ENCODE measurements around the gene KCNMA1.

Gene KCNMA1

GRCh38 chr10:77252380-77253146 is 385.0 kb downstream of the KCNMA1 start:
- Histone ChIP-seq H3K27ac (ENCODE audit: low read depth, low read length) (no peak overlapping the region), H3K9ac (ENCODE audit: low read length) (no peak overlapping the region), H3K27me3 (ENCODE audit: insufficient read depth, low read length, poor library complexity) (no peaks in the 10 kb centered on the region), H3K4me2 (ENCODE audit: low read length) (no peak overlapping the region), H2BK15ac (replicated peaks; ENCODE audit: low read depth) (no peak overlapping the region), H3K56ac (ENCODE audit: low read length) (no peak overlapping the region), H3K36me3 (ENCODE audit: control insufficient read depth, insufficient read depth, low read length) (no peaks in the 10 kb centered on the region), H2AK5ac (ENCODE audit: low read length) (no peak overlapping the region), H3K79me2 (ENCODE audit: control insufficient read depth, insufficient read depth, low read length) (no peaks in the 10 kb centered on the region), H3K4me1 (ENCODE audit: control insufficient read depth, low read depth, low read length) (peaks cover 7% of the 10 kb centered on the region), H4K8ac (ENCODE audit: low read depth, low read length) (no peak overlapping the region), H3K79me1 (ENCODE audit: low read length) (no peaks in the 10 kb centered on the region), H3K18ac (ENCODE audit: low read length) (no peak overlapping the region), H2BK120ac (ENCODE audit: low read depth, low read length) (no peak overlapping the region), H3K23ac (ENCODE audit: low read length) (no peak overlapping the region), H2BK5ac (ENCODE audit: low read length) (no peak overlapping the region), H3K4ac (ENCODE audit: low read depth, low read length) (no peak overlapping the region), H4K5ac (ENCODE audit: low read length) (no peak overlapping the region), H3K4me3 (ENCODE audit: low read length) (no peak overlapping the region)
- WGBS (ENCODE audit: extremely low coverage, insufficient coverage, low lambda C conversion rate): no CpG with 5 or more reads among the region's 4 CpGs
- DNase-seq: no peak

GRCh38 chr10:77251297-77252013 is 386.2 kb downstream of the KCNMA1 start:
- no peak overlapping the region for H2BK5ac ChIP-seq (ENCODE audit: low read length)
- no peak overlapping the region for H3K56ac ChIP-seq (ENCODE audit: low read length)
- no peak overlapping the region for H4K8ac ChIP-seq (ENCODE audit: low read depth, low read length)
- no peak overlapping the region for H3K23ac ChIP-seq (ENCODE audit: low read length)
- no CpG with 5 or more reads among the region's 6 CpGs for WGBS (ENCODE audit: extremely low coverage, insufficient coverage, low lambda C conversion rate)
- H3K79me2 ChIP-seq (ENCODE audit: control insufficient read depth, insufficient read depth, low read length): no peaks in the 10 kb centered on the region
- H3K4me3 ChIP-seq (ENCODE audit: low read length): no peak overlapping the region
- H3K9ac ChIP-seq (ENCODE audit: low read length): no peak overlapping the region
- no peaks in the 10 kb centered on the region for H3K79me1 ChIP-seq (ENCODE audit: low read length)
- H3K4me2 ChIP-seq (ENCODE audit: low read length): no peak overlapping the region
- H2AK5ac ChIP-seq (ENCODE audit: low read length): no peak overlapping the region
- no peak overlapping the region for H3K4ac ChIP-seq (ENCODE audit: low read depth, low read length)
- no peak overlapping the region for H2BK120ac ChIP-seq (ENCODE audit: low read depth, low read length)
- no peak overlapping the region for H3K18ac ChIP-seq (ENCODE audit: low read length)
- peak; percentile 70 for DNase-seq
- no peak overlapping the region for H3K27ac ChIP-seq (ENCODE audit: low read depth, low read length)
- H3K36me3 ChIP-seq (ENCODE audit: control insufficient read depth, insufficient read depth, low read length): no peaks in the 10 kb centered on the region
- no peak overlapping the region for H2BK15ac ChIP-seq (replicated peaks; ENCODE audit: low read depth)
- H3K27me3 ChIP-seq (ENCODE audit: insufficient read depth, low read length, poor library complexity): no peaks in the 10 kb centered on the region
- H3K4me1 ChIP-seq (ENCODE audit: control insufficient read depth, low read depth, low read length): peaks cover 14% of the 10 kb centered on the region
- no peak overlapping the region for H4K5ac ChIP-seq (ENCODE audit: low read length)

GRCh38 chr10:77249901-77250459 is 387.6 kb downstream of the KCNMA1 start:
- H4K5ac ChIP-seq (ENCODE audit: low read length): no peak overlapping the region
- H2BK5ac ChIP-seq (ENCODE audit: low read length): no peak overlapping the region
- no peak overlapping the region for H3K9ac ChIP-seq (ENCODE audit: low read length)
- H4K8ac ChIP-seq (ENCODE audit: low read depth, low read length): no peak overlapping the region
- peaks cover 18% of the 10 kb centered on the region for H3K4me1 ChIP-seq (ENCODE audit: control insufficient read depth, low read depth, low read length)
- H2AK5ac ChIP-seq (ENCODE audit: low read length): no peak overlapping the region
- no peak for DNase-seq
- no CpG with 5 or more reads among the region's 3 CpGs for WGBS (ENCODE audit: extremely low coverage, insufficient coverage, low lambda C conversion rate)
- no peaks in the 10 kb centered on the region for H3K36me3 ChIP-seq (ENCODE audit: control insufficient read depth, insufficient read depth, low read length)
- H3K4ac ChIP-seq (ENCODE audit: low read depth, low read length): no peak overlapping the region
- H3K27ac ChIP-seq (ENCODE audit: low read depth, low read length): no peak overlapping the region
- peak overlapping the region; percentile 10 for H2BK120ac ChIP-seq (ENCODE audit: low read depth, low read length)
- no peaks in the 10 kb centered on the region for H3K79me2 ChIP-seq (ENCODE audit: control insufficient read depth, insufficient read depth, low read length)
- H3K4me3 ChIP-seq (ENCODE audit: low read length): no peak overlapping the region
- no peak overlapping the region for H3K18ac ChIP-seq (ENCODE audit: low read length)
- H2BK15ac ChIP-seq (replicated peaks; ENCODE audit: low read depth): no peak overlapping the region
- H3K4me2 ChIP-seq (ENCODE audit: low read length): no peak overlapping the region
- H3K23ac ChIP-seq (ENCODE audit: low read length): no peak overlapping the region
- H3K56ac ChIP-seq (ENCODE audit: low read length): no peak overlapping the region
- H3K27me3 ChIP-seq (ENCODE audit: insufficient read depth, low read length, poor library complexity): no peaks in the 10 kb centered on the region
- no peaks in the 10 kb centered on the region for H3K79me1 ChIP-seq (ENCODE audit: low read length)

- no peaks in the 10 kb centered on the region for H3K27me3 ChIP-seq (ENCODE audit: insufficient read depth, low read length, poor library complexity)
- no CpG with 5 or more reads among the region's 5 CpGs for WGBS (ENCODE audit: extremely low coverage, insufficient coverage, low lambda C conversion rate)
- peak overlapping the region; percentile 50 for H2BK120ac ChIP-seq (ENCODE audit: low read depth, low read length)
- H3K56ac ChIP-seq (ENCODE audit: low read length): no peak overlapping the region
- no peak overlapping the region for H2BK5ac ChIP-seq (ENCODE audit: low read length)
- peak overlapping the region; percentile 76 for H3K18ac ChIP-seq (ENCODE audit: low read length)
- H3K79me2 ChIP-seq (ENCODE audit: control insufficient read depth, insufficient read depth, low read length): no peaks in the 10 kb centered on the region
- H3K36me3 ChIP-seq (ENCODE audit: control insufficient read depth, insufficient read depth, low read length): no peaks in the 10 kb centered on the region
- no peak overlapping the region for H4K5ac ChIP-seq (ENCODE audit: low read length)
- peaks cover 18% of the 10 kb centered on the region for H3K4me1 ChIP-seq (ENCODE audit: control insufficient read depth, low read depth, low read length)
- no peak overlapping the region for H4K8ac ChIP-seq (ENCODE audit: low read depth, low read length)
- DNase-seq: peak; percentile 86
- no peak overlapping the region for H3K4me3 ChIP-seq (ENCODE audit: low read length)
- H3K4ac ChIP-seq (ENCODE audit: low read depth, low read length): no peak overlapping the region
- no peaks in the 10 kb centered on the region for H3K79me1 ChIP-seq (ENCODE audit: low read length)
- H3K9ac ChIP-seq (ENCODE audit: low read length): no peak overlapping the region
- no peak overlapping the region for H3K27ac ChIP-seq (ENCODE audit: low read depth, low read length)
- peak overlapping the region; percentile 14 for H2AK5ac ChIP-seq (ENCODE audit: low read length)
- no peak overlapping the region for H2BK15ac ChIP-seq (replicated peaks; ENCODE audit: low read depth)
- H3K23ac ChIP-seq (ENCODE audit: low read length): no peak overlapping the region
- no peak overlapping the region for H3K4me2 ChIP-seq (ENCODE audit: low read length)
Observed at GRCh38 chr10:77248104-77248790, 389.4 kb downstream of the KCNMA1 start.

GRCh38 chr10:77247031-77247990 is 390.3 kb downstream of the KCNMA1 start:
- no peak overlapping the region for H3K4me3 ChIP-seq (ENCODE audit: low read length)
- H3K27me3 ChIP-seq (ENCODE audit: insufficient read depth, low read length, poor library complexity): no peaks in the 10 kb centered on the region
- H3K9ac ChIP-seq (ENCODE audit: low read length): no peak overlapping the region
- no peaks in the 10 kb centered on the region for H3K79me1 ChIP-seq (ENCODE audit: low read length)
- H4K5ac ChIP-seq (ENCODE audit: low read length): no peak overlapping the region
- no peak overlapping the region for H3K23ac ChIP-seq (ENCODE audit: low read length)
- H2AK5ac ChIP-seq (ENCODE audit: low read length): no peak overlapping the region
- DNase-seq: peak; percentile 93
- no peak overlapping the region for H3K4ac ChIP-seq (ENCODE audit: low read depth, low read length)
- peak overlapping the region; percentile 64 for H3K27ac ChIP-seq (ENCODE audit: low read depth, low read length)
- H4K8ac ChIP-seq (ENCODE audit: low read depth, low read length): no peak overlapping the region
- no peak overlapping the region for H3K4me2 ChIP-seq (ENCODE audit: low read length)
- no peaks in the 10 kb centered on the region for H3K79me2 ChIP-seq (ENCODE audit: control insufficient read depth, insufficient read depth, low read length)
- H3K36me3 ChIP-seq (ENCODE audit: control insufficient read depth, insufficient read depth, low read length): no peaks in the 10 kb centered on the region
- peak overlapping the region; percentile 76 for H3K18ac ChIP-seq (ENCODE audit: low read length)
- no CpG with 5 or more reads among the region's 12 CpGs for WGBS (ENCODE audit: extremely low coverage, insufficient coverage, low lambda C conversion rate)
- peak overlapping the region; percentile 25 for H3K56ac ChIP-seq (ENCODE audit: low read length)
- peaks cover 18% of the 10 kb centered on the region for H3K4me1 ChIP-seq (ENCODE audit: control insufficient read depth, low read depth, low read length)
- H2BK120ac ChIP-seq (ENCODE audit: low read depth, low read length): peak overlapping the region; percentile 48
- no peak overlapping the region for H2BK15ac ChIP-seq (replicated peaks; ENCODE audit: low read depth)
- peak overlapping the region; percentile 59 for H2BK5ac ChIP-seq (ENCODE audit: low read length)

Data from mesendoderm (in vitro differentiated cells).